Omental fat pad (tissue), 4 donors: ENCODE data around the gene PADI1. TPM values are rescaled to one million over a fixed set of nuclear protein-coding genes. Genes with fewer than 3 reads are reported as not detected.

ENCODE experiments used
- ATAC-seq: fragments of 150-250 bp; one replicate; pipeline ENCODE4 v1.9.1; 2016; ENCODE audit warnings: mild to moderate bottlenecking, moderate library complexity; ENCODE audit not compliant: low FRiP score
- DNase-seq: peaks from one replicate; pipeline ENCODE4 v3.0.0-alpha.2; 2019; ENCODE audit warnings: low spot score
- CTCF ChIP-seq, 3 donors: fragments of 450-650 bp; IDR thresholded peaks; one replicate each; pipeline ENCODE4 v1.5.1; 2016 to 2017; ENCODE audit warnings: antibody characterized with exemption in 3 of 3, mild to moderate bottlenecking in 3 of 3, moderate library complexity in 2 of 3
- total RNA-seq, 4 donors: library from RNA; depleted of rRNA; stranded (reverse); fragments of >200 nt; gene quantifications; one replicate each; pipeline ENCODE4 v1.1.0, GENCODE V29; 2016

Gene PADI1
- total RNA-seq, 4 donors from 2014 or later: not detected

- TF ChIP-seq CTCF (IDR thresholded peaks at IDR 0.05): no peak
- ATAC-seq (no peak), DNase-seq (no peak)
Measured at GRCh38 chr1:17277511-17278159, 72.7 kb downstream of the PADI1 start.

- DNase-seq (no peak), ATAC-seq (no peak)
- no peak for TF ChIP-seq CTCF (IDR thresholded peaks at IDR 0.05)
Measured at GRCh38 chr1:17278996-17279830, 74.3 kb downstream of the PADI1 start.

- no peak for TF ChIP-seq CTCF (IDR thresholded peaks at IDR 0.05)
- DNase-seq (no peak), ATAC-seq (no peak)
Measured at GRCh38 chr1:17280436-17280835, 75.5 kb downstream of the PADI1 start.

GRCh38 chr1:17280894-17281293 is 76.0 kb downstream of the PADI1 start:
- DNase-seq (no peak), ATAC-seq (no peak)
- no peak for TF ChIP-seq CTCF (IDR thresholded peaks at IDR 0.05)

GRCh38 chr1:17281775-17282181 is 76.8 kb downstream of the PADI1 start:
- ATAC-seq: no peak
- no peak for TF ChIP-seq CTCF (IDR thresholded peaks at IDR 0.05)
- DNase-seq: no peak

- no peak for ATAC-seq
- DNase-seq: no peak
- TF ChIP-seq CTCF (IDR thresholded peaks at IDR 0.05): no peak
Measured at GRCh38 chr1:17282836-17283235, 77.9 kb downstream of the PADI1 start.

GRCh38 chr1:17286646-17287045 is 81.7 kb downstream of the PADI1 start:
- no peak for DNase-seq
- TF ChIP-seq CTCF (IDR thresholded peaks at IDR 0.05): no peak
- no peak for ATAC-seq
